Ovary (tissue), 9 donors: ENCODE results near the gene P3H2. TPM values are rescaled to one million over a fixed set of nuclear protein-coding genes. Genes with fewer than 3 reads are reported as not detected.
A peak's percentile ranks its signal among the peaks of the same experiment; 100 is the strongest.

Experiments used
- DNase-seq, 5 donors: peaks; one replicate each; pipeline ENCODE4 v3.0.0-alpha.2; 2019 to 2020
- H3K27ac ChIP-seq, 2 donors: fragments of 200-600 bp; one replicate each; pipeline versions ENCODE4 v1.5.1 to v1.8.0; 2019 to 2022
- H3K27me3 ChIP-seq: fragments of 200-600 bp; one replicate; pipeline ENCODE4 v1.8.0; 2022
- H3K36me3 ChIP-seq: fragments of 200-600 bp; sonication (generic); one replicate; pipeline ENCODE4 v1.5.1; 2019
- H3K4me1 ChIP-seq: one replicate; pipeline ENCODE4 v1.8.1; 2013; ENCODE audit warnings: mild to moderate bottlenecking, moderate library complexity; ENCODE audit not compliant: insufficient read depth
- H3K4me3 ChIP-seq: fragments of 200-600 bp; sonication (generic); one replicate; pipeline ENCODE4 v1.5.1; 2017
- H3K9me3 ChIP-seq, 2 donors: fragments of 200-600 bp in 1 of 2; sonication (generic) in 1 of 2; one replicate each; pipeline versions ENCODE4 v1.5.1 to v1.8.1; 2013 to 2019; ENCODE audit warnings: mild to moderate bottlenecking in 1 of 2, moderate library complexity in 1 of 2
- CTCF ChIP-seq, 3 donors: fragments of 450-650 bp in 2 of 3; fragments of 200-600 bp in 1 of 3; IDR thresholded peaks; one replicate each; pipeline versions ENCODE4 v1.5.1 to v1.8.0; 2016 to 2022; ENCODE audit warnings: antibody characterized with exemption in 3 of 3, mild to moderate bottlenecking in 1 of 3
- EP300 ChIP-seq: sonication (generic); formaldehyde crosslinking; IDR thresholded peaks from one replicate; pipeline ENCODE4 v1.6.1; 2017; ENCODE audit warnings: antibody characterized with exemption
- POLR2A ChIP-seq: fragments of 450-650 bp; IDR thresholded peaks from one replicate; pipeline ENCODE4 v1.6.1; 2017; ENCODE audit warnings: antibody characterized with exemption, mild to moderate bottlenecking, moderate library complexity
- WGBS, 3 donors: extraction: QIAGEN DNeasy Blood & Tissue Kit in 1 of 3; methylation state at CpG; one replicate each; pipeline versions ENCODE4 v1.1.5 to v1.1.7; 2013 to 2017; 5-methylcytosine and 5-hydroxymethylcytosine counted together
- intact Hi-C, 4 donors: fragments of 100-400 bp; cut with DNase I; formaldehyde crosslinking; loops; one replicate each; pipeline versions ENCODE4 v1.11.0 to v1.15.1; 2022 to 2023
- polyA plus RNA-seq, 2 donors: library from polyadenylated mRNA; stranded (reverse); fragments of 200-250 nt in 1 of 2; fragments of 350-450 nt in 1 of 2; fragmentation: Illumina TruSeq in 1 of 2; extraction: RNeasy Lipid Tissue Mini Kit (QIAGEN cat#74804) in 1 of 2; gene quantifications; one replicate each; pipeline ENCODE4 v1.2.3, GENCODE V29; 2013 to 2014
- total RNA-seq, 7 donors: library from RNA; depleted of rRNA in 2 of 7; stranded (reverse); fragments of >200 nt in 2 of 7; fragmentation: NEBNext Ultra II Directional in 3 of 7; extraction: Animal tissue kit (Norgen Biotek cat#: 25700) in 3 of 7; gene quantifications; one replicate each; pipeline versions ENCODE4 v1.1.0 to v1.2.4, GENCODE V29; 2016 to 2023
- donor health status: DM: no; HTN: no; CAD: no; lungs with moderate emphysema.
- donor health status: DM: no; HTN: no; CAD: no.
- donor health status: Bipolar disorder and iron deficiency.
- donor health status: DM: yes; HTN: yes; CAD: no.
- donor health status: DM: no; HTN: no; CAD: no.
- donor health status: DM: yes; HTN: yes; CAD: no.

The P3H2 gene
- total and polyA plus RNA-seq, 9 donors: 10.6 to 359 (median 22.8) TPM

- Histone ChIP-seq H3K9me3 (no peaks in the 10 kb centered on the region), H3K4me1 (peaks cover 2% of the 10 kb centered on the region), H3K27me3 (no peaks in the 10 kb centered on the region), H3K36me3 (no peaks in the 10 kb centered on the region), H3K4me3 (no peak overlapping the region), H3K27ac (no peak overlapping the region)
- WGBS, 3 donors: 52 to 73% (median 71%) methylated on average over 1 of the region's 1 CpG
- intact Hi-C loops: no loop called here
- no peak for TF ChIP-seq CTCF (IDR thresholded peaks at IDR 0.05)
- TF ChIP-seq EP300: no peak
- TF ChIP-seq POLR2A: no peak
- no peak for DNase-seq
These were observed 14.8 kb downstream of the P3H2 start for GRCh38 chr3:190105876-190106275.

GRCh38 chr3:190101320-190102011, 19.2 kb downstream of the P3H2 start:
- 2 to 7% (median 2%) methylated on average over 8 of the region's 8 CpGs for WGBS, 3 donors

DNA sequence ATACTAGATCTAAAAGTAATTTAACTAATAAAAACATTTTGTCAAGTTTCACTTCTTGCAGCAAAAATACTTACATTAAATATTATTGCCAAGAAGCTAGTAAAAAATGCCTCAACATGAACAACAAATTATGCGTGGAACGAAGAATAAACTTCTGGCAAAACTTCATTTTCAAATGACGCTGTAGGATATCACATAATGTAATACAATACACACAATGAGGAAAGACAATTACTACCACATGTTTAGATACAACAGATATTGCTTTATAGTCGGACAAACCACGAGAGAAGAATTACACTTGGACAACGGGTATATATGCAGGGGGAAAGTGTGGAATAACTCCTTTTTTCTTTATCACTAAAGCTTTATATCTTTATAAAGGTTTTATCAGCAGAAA, 21.6 kb downstream of the P3H2 start:
- H3K9me3 ChIP-seq: no peaks in the 10 kb centered on the region
- DNase-seq: no peak
- peaks cover 15% of the 10 kb centered on the region for H3K4me1 ChIP-seq
- intact Hi-C loops: no loop called here
- TF ChIP-seq POLR2A (no peak), EP300 (no peak), CTCF (IDR thresholded peaks at IDR 0.05) (no peak)
- H3K27me3 ChIP-seq: no peaks in the 10 kb centered on the region
- WGBS, 3 donors: 74 to 87% (median 79%) methylated on average over 6 of the region's 6 CpGs
- no peak overlapping the region for H3K4me3 ChIP-seq
- H3K36me3 ChIP-seq: no peaks in the 10 kb centered on the region
- H3K27ac ChIP-seq: no peak overlapping the region

More at GRCh38 chr3:190101320-190102011, 19.2 kb downstream of the P3H2 start:
- TF ChIP-seq CTCF (IDR thresholded peaks at IDR 0.05) (no peak), POLR2A (no peak), EP300 (no peak)
- Histone ChIP-seq H3K4me1 (peaks cover 13% of the 10 kb centered on the region), H3K36me3 (no peaks in the 10 kb centered on the region), H3K9me3 (no peaks in the 10 kb centered on the region), H3K4me3 (peak overlapping the region; percentile 23), H3K27me3 (no peaks in the 10 kb centered on the region), H3K27ac (peak overlapping the region; percentile 13 to 66)
- intact Hi-C loops: no loop called here
- DNase-seq: no peak

GRCh38 chr3:190097617-190098016, 23.1 kb downstream of the P3H2 start:
- no peaks in the 10 kb centered on the region for H3K9me3 ChIP-seq
- intact Hi-C loops: no loop called here
- WGBS, 3 donors: 18 to 43% (median 21%) methylated on average over 3 of the region's 3 CpGs
- TF ChIP-seq POLR2A (no peak), CTCF (IDR thresholded peaks at IDR 0.05) (no peak), EP300 (no peak)
- H3K27me3 ChIP-seq: no peaks in the 10 kb centered on the region
- no peaks in the 10 kb centered on the region for H3K36me3 ChIP-seq
- H3K4me1 ChIP-seq: peaks cover 19% of the 10 kb centered on the region
- no peak overlapping the region for H3K27ac ChIP-seq
- peak in 1 of 5 donors; percentile 19 for DNase-seq
- no peak overlapping the region for H3K4me3 ChIP-seq
